HEK293 (cell line): Measurements from ENCODE around the gene CDH23.
A peak's percentile ranks its signal among the peaks of the same experiment; 100 is the strongest.

Experiments
- CTCF ChIA-PET: fragments of 350-600 bp; formaldehyde crosslinking; extraction: SDS; loops from one replicate; lab custom pipeline; 2021; ENCODE audit warnings: antibody characterized with exemption; lab: Yijun Ruan, JAX
- POLR2A ChIA-PET: fragments of 300-600 bp; formaldehyde crosslinking; extraction: SDS; loops from one replicate; lab custom pipeline; 2020; ENCODE audit warnings: antibody characterized with exemption, inconsistent platforms; lab: Yijun Ruan, JAX
- H3K27ac ChIP-seq: fragments of 200-500 bp; sonication (Bioruptor generic); 2 replicates; pipeline ENCODE4 v1.5.1; 2014; ENCODE audit warnings: low read depth, low read length, control low read depth, inconsistent platforms; ENCODE audit errors: extremely low read depth
- H3K36me3 ChIP-seq, 2 experiments: fragments of 200-500 bp in 1 of 2; sonication (Bioruptor generic) in 1 of 2; 1 replicate in 1 of 2; 2 replicates in 1 of 2; pipeline ENCODE4 v1.5.1; 2014 to 2017; ENCODE audit warnings: inconsistent platforms in 2 of 2, low read length in 2 of 2; ENCODE audit not compliant: control insufficient read depth in 2 of 2, insufficient read depth in 1 of 2
- H3K4me1 ChIP-seq: fragments of 200-500 bp; sonication (Bioruptor generic); 2 replicates; pipeline ENCODE4 v1.5.1; 2014; ENCODE audit warnings: mild to moderate bottlenecking, low read length, inconsistent platforms; ENCODE audit not compliant: control insufficient read depth, insufficient read depth
- H3K4me3 ChIP-seq: 2 replicates; pipeline ENCODE4 v1.5.1; 2011; ENCODE audit warnings: low read depth, mild to moderate bottlenecking, control low read depth, low read length, moderate library complexity
- H3K9me3 ChIP-seq: fragments of 200-500 bp; sonication (Bioruptor generic); 2 replicates; pipeline ENCODE4 v1.5.1; 2014; ENCODE audit warnings: low read depth, low read length, inconsistent platforms; ENCODE audit not compliant: control insufficient read depth, insufficient read depth
- BCL11B ChIP-seq: fragments of 450-650 bp; formaldehyde crosslinking; IDR thresholded peaks from 2 replicates; pipeline ENCODE4 v1.5.1; 2016; ENCODE audit warnings: low read depth, missing biosample characterization, missing genetic modification characterization
- GLI2 ChIP-seq: fragments of 450-650 bp; formaldehyde crosslinking; IDR thresholded peaks from 2 replicates; pipeline ENCODE4; 2017; ENCODE audit warnings: missing biosample characterization, missing genetic modification characterization, low read depth, borderline replicate concordance
- HOXA7 ChIP-seq: sonication (generic); formaldehyde crosslinking; IDR thresholded peaks from 2 replicates; pipeline ENCODE4 v1.8.1; 2022; ENCODE audit warnings: missing genetic modification reagents, borderline replicate concordance
- HOXD13 ChIP-seq: sonication (generic); formaldehyde crosslinking; IDR thresholded peaks from 2 replicates; pipeline ENCODE4 v1.8.0; 2022; ENCODE audit warnings: missing genetic modification reagents, borderline replicate concordance
- SCRT1 ChIP-seq: fragments of 450-650 bp; formaldehyde crosslinking; IDR thresholded peaks from 2 replicates; pipeline ENCODE4 v1.5.1; 2016; ENCODE audit warnings: missing biosample characterization, missing genetic modification characterization, borderline replicate concordance
- TRIM28 ChIP-seq: IDR thresholded peaks from 2 replicates; pipeline ENCODE4 v1.6.1; 2011; ENCODE audit warnings: low read length, control low read depth, borderline replicate concordance
- ZEB2 ChIP-seq: fragments of 450-650 bp; formaldehyde crosslinking; IDR thresholded peaks from 2 replicates; pipeline ENCODE4 v1.5.1; 2016; ENCODE audit warnings: missing biosample characterization, missing genetic modification characterization
- ZFP3 ChIP-seq: fragments of 450-650 bp; formaldehyde crosslinking; IDR thresholded peaks from 2 replicates; pipeline ENCODE4 v1.5.1; 2016; ENCODE audit warnings: low read depth, missing biosample characterization, missing genetic modification characterization
- ZNF112 ChIP-seq: fragments of 450-650 bp; formaldehyde crosslinking; IDR thresholded peaks from 2 replicates; pipeline ENCODE4 v1.5.0; 2017; ENCODE audit warnings: missing biosample characterization, missing genetic modification characterization
- ZNF169 ChIP-seq: fragments of 450-650 bp; formaldehyde crosslinking; IDR thresholded peaks from 2 replicates; pipeline ENCODE4 v1.5.1; 2016; ENCODE audit warnings: missing biosample characterization, missing genetic modification characterization
- ZNF175 ChIP-seq: fragments of 450-650 bp; formaldehyde crosslinking; IDR thresholded peaks from 2 replicates; pipeline ENCODE4 v1.5.1; 2016; ENCODE audit warnings: missing biosample characterization, missing genetic modification characterization
- ZNF341 ChIP-seq: fragments of 450-650 bp; formaldehyde crosslinking; IDR thresholded peaks from 2 replicates; pipeline ENCODE4; 2016; ENCODE audit warnings: low read depth, missing biosample characterization, missing genetic modification characterization
- ZNF416 ChIP-seq: fragments of 450-650 bp; formaldehyde crosslinking; IDR thresholded peaks from 2 replicates; pipeline ENCODE4 v1.5.1; 2016; ENCODE audit warnings: missing biosample characterization, missing genetic modification characterization
- ZNF555 ChIP-seq: fragments of 450-650 bp; formaldehyde crosslinking; conservative IDR thresholded peaks from 2 replicates; pipeline ENCODE4 v1.5.1; 2017; ENCODE audit warnings: missing biosample characterization, mild to moderate bottlenecking, missing genetic modification characterization, inconsistent platforms
- ZNF580 ChIP-seq: fragments of 450-650 bp; formaldehyde crosslinking; IDR thresholded peaks from 2 replicates; pipeline ENCODE4 v1.5.1; 2016; ENCODE audit warnings: missing biosample characterization, missing genetic modification characterization
- ZNF585B ChIP-seq: fragments of 450-650 bp; formaldehyde crosslinking; IDR thresholded peaks from 2 replicates; pipeline ENCODE4 v1.5.1; 2016; ENCODE audit warnings: missing biosample characterization, missing genetic modification characterization
- ZNF777 ChIP-seq: fragments of 450-650 bp; formaldehyde crosslinking; IDR thresholded peaks from 2 replicates; pipeline ENCODE4 v1.5.1; 2017; ENCODE audit warnings: missing biosample characterization, missing genetic modification characterization, borderline replicate concordance
- TF ChIP-seq, protein P1 (sequence below): fragments of 450-650 bp; IDR thresholded peaks from 2 replicates; pipeline ENCODE4 v1.5.1; 2018; ENCODE audit warnings: missing biosample characterization, mild to moderate bottlenecking, missing genetic modification characterization
- TF ChIP-seq, protein P2 (sequence below): fragments of 450-650 bp; formaldehyde crosslinking; conservative IDR thresholded peaks from 2 replicates; pipeline ENCODE4 v1.5.1; 2016; ENCODE audit warnings: low read depth, missing biosample characterization, missing genetic modification characterization

CDH23 gene

GRCh38 chr10:71751515-71752224, 354.9 kb downstream of the CDH23 start:
- no peaks in the 10 kb centered on the region for H3K4me1 ChIP-seq
- no peaks in the 10 kb centered on the region for H3K36me3 ChIP-seq
- POLR2A ChIA-PET, result no interaction called here
- H3K27ac ChIP-seq, result no peak overlapping the region
- H3K9me3 ChIP-seq, result no peaks in the 10 kb centered on the region
- no peak for TF ChIP-seq ZNF169
- no peak for TF ChIP-seq ZNF580
- no peak for TF ChIP-seq GLI2 (tag by site-specific recombination)
- no peak for TF ChIP-seq ZNF555
- TF ChIP-seq TRIM28, result no peak
- TF ChIP-seq HOXA7, result no peak
- TF ChIP-seq HOXD13 (CRISPR knock-in tag), result no peak
- TF ChIP-seq, protein P1, sequence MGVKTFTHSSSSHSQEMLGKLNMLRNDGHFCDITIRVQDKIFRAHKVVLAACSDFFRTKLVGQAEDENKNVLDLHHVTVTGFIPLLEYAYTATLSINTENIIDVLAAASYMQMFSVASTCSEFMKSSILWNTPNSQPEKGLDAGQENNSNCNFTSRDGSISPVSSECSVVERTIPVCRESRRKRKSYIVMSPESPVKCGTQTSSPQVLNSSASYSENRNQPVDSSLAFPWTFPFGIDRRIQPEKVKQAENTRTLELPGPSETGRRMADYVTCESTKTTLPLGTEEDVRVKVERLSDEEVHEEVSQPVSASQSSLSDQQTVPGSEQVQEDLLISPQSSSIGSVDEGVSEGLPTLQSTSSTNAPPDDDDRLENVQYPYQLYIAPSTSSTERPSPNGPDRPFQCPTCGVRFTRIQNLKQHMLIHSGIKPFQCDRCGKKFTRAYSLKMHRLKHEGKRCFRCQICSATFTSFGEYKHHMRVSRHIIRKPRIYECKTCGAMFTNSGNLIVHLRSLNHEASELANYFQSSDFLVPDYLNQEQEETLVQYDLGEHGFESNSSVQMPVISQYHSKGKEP (tag by site-specific recombination), result no peak
- TF ChIP-seq, protein P2, sequence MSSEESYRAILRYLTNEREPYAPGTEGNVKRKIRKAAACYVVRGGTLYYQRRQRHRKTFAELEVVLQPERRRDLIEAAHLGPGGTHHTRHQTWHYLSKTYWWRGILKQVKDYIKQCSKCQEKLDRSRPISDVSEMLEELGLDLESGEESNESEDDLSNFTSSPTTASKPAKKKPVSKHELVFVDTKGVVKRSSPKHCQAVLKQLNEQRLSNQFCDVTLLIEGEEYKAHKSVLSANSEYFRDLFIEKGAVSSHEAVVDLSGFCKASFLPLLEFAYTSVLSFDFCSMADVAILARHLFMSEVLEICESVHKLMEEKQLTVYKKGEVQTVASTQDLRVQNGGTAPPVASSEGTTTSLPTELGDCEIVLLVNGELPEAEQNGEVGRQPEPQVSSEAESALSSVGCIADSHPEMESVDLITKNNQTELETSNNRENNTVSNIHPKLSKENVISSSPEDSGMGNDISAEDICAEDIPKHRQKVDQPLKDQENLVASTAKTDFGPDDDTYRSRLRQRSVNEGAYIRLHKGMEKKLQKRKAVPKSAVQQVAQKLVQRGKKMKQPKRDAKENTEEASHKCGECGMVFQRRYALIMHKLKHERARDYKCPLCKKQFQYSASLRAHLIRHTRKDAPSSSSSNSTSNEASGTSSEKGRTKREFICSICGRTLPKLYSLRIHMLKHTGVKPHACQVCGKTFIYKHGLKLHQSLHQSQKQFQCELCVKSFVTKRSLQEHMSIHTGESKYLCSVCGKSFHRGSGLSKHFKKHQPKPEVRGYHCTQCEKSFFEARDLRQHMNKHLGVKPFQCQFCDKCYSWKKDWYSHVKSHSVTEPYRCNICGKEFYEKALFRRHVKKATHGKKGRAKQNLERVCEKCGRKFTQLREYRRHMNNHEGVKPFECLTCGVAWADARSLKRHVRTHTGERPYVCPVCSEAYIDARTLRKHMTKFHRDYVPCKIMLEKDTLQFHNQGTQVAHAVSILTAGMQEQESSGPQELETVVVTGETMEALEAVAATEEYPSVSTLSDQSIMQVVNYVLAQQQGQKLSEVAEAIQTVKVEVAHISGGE (tag by site-specific recombination), result no peak
- no peak for TF ChIP-seq ZNF585B (tag by site-specific recombination)
- TF ChIP-seq SCRT1, result no peak
- no peak for TF ChIP-seq BCL11B (tag by site-specific recombination)
- no peak for TF ChIP-seq ZNF112 (tag by site-specific recombination)
- no peak for TF ChIP-seq ZNF777 (tag by site-specific recombination)
- no peak for TF ChIP-seq ZNF175 (tag by site-specific recombination)
- TF ChIP-seq ZEB2 (tag by site-specific recombination), result no peak
- TF ChIP-seq ZFP3 (tag by site-specific recombination), result no peak
- CTCF ChIA-PET, result interaction anchor here (1.4 kb wide), 1 partner anchor 21 kb away, joined by 8 read pairs; the partner anchor contains the start of gene VSIR
- no peak overlapping the region for H3K4me3 ChIP-seq

DNA sequence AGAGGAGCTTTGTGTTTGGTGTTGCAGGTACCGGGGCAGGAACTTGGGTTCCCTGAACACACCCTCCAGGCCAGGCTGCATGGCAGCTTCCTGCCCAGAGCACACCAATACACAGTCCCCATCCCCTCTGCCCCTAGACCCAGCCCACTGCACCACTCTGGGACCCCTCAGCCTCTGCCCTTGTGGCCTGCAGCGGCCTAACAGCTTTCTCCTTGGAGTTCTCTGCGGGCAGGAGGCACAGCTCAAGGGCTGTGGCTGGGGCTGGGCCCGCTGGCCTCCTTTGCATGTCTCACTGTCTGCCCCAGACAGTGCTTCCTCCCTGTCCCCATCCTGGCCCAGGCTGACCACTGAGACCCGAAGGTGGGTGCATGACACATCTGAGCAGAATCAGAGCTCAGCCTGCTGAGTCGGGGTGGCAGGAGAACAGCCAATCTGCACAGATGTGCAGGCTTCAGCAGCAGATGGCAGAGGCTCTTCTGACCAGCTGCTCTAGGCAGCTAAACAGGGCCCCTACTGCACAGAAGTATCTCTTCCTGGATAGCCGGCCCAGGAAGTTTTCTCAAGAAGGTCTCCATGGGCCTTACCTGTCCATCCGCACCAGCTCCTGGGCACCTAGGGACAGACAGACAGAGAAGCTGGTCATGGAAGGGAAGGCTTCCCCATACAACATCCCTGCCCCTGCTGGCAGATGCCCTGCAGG, 355.8 kb downstream of the CDH23 start:
- Histone ChIP-seq H3K27ac (no peak overlapping the region), H3K9me3 (no peaks in the 10 kb centered on the region), H3K4me3 (no peak overlapping the region), H3K4me1 (no peaks in the 10 kb centered on the region), H3K36me3 (no peaks in the 10 kb centered on the region)
- ChIA-PET CTCF (interaction anchor here (1.4 kb wide), 1 partner anchor 20 kb away, joined by 8 read pairs; the partner anchor contains the start of gene VSIR), POLR2A (interaction anchor here (0.6 kb wide), 1 partner anchor 434 kb away, joined by 3 read pairs; the partner anchor contains the start of gene SLC29A3)
- TF ChIP-seq ZNF416 (tag by site-specific recombination) (no peak), ZNF341 (tag by site-specific recombination) (peak; percentile 40)
